Osteocyte (in vitro differentiated cells): ENCODE measurements around the gene NRN1L. TPM values are rescaled to one million over a fixed set of nuclear protein-coding genes. Genes with fewer than 3 reads are reported as not detected.

Source experiments
- DNase-seq: peaks from one replicate; pipeline ENCODE4 v3.0.0; 2021; ENCODE audit warnings: mixed read lengths; ENCODE audit not compliant: unreplicated experiment; ENCODE audit errors: extremely low spot score
- H3K27ac Mint-ChIP-seq: one replicate; pipeline ENCODE4 v1.8.0; 2021; ENCODE audit warnings: mild to moderate bottlenecking, mixed read lengths; ENCODE audit not compliant: unreplicated experiment
- H3K27me3 Mint-ChIP-seq: one replicate; pipeline ENCODE4 v1.8.0; 2021; ENCODE audit warnings: mixed read lengths; ENCODE audit not compliant: unreplicated experiment
- H3K36me3 Mint-ChIP-seq: one replicate; pipeline ENCODE4 v1.8.0; 2021; ENCODE audit warnings: mixed read lengths; ENCODE audit not compliant: unreplicated experiment
- H3K4me1 Mint-ChIP-seq: one replicate; pipeline ENCODE4 v1.8.0; 2021; ENCODE audit warnings: mixed read lengths; ENCODE audit not compliant: unreplicated experiment
- H3K4me3 Mint-ChIP-seq: one replicate; pipeline ENCODE4 v1.8.0; 2021; ENCODE audit warnings: mild to moderate bottlenecking, moderate library complexity, mixed read lengths; ENCODE audit not compliant: unreplicated experiment
- H3K9me3 Mint-ChIP-seq: one replicate; pipeline ENCODE4 v1.8.0; 2021; ENCODE audit warnings: mixed read lengths; ENCODE audit not compliant: unreplicated experiment
- CTCF ChIP-seq: fragments of 200-600 bp; sonication (generic); IDR thresholded peaks from 2 replicates; pipeline ENCODE4 v1.5.0; 2021; ENCODE audit warnings: antibody characterized with exemption, mild to moderate bottlenecking, moderate library complexity
- total RNA-seq: library from RNA; stranded (reverse); gene quantifications from 2 replicates; pipeline ENCODE4 v1.2.1, GENCODE V29; 2021

NRN1L gene
- total RNA-seq, 1 donor from 2014 or later: 1.5 TPM

DNA sequence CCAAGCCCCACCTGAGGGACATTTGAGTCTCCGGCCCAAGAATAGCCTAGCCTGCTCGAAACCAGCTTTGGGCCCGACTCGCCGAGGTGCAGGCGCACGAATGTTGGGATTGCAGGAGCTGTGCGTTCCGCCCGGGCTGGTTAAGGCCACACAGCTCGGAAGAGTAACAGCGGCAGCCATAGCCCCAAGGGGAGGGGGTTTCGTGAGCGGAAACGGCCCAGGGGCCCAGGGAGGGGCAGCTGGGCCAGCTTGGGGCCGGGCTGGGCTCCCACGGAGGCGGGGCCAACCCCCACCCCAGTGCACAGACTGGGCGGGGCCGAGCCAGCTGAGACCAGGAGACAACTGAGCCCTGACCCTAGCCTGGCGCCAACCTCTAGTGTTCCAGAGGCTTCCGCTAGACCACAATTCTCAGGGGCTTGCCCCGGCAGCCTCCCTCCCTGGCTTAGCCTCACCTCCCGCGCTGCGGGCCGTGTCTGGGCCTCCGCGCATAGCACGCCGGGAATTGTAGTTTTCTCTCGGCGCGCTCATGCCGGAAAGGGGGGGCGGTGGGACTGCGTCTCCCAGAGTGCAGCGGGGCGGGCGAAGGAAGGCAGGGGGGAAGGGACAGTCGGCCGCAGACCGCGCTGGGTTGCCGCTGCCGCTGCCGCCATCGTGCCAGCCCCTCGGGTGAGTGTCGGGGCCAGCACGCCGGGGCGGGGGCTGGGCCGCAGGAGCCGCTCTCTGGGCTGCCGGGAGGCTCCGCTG, 38.2 kb upstream of the NRN1L start, which contains the start of gene NUTF2:
Gene NUTF2, plus strand, starts transcription at position 614 of the 744 bp plus-strand sequence. CDS start 18,198 bp downstream, outside the sequence.
- no peak for TF ChIP-seq CTCF
- peak within 1 kb of the TSS; percentile 96 for H3K27ac Mint-ChIP-seq
- no peaks in the 10 kb centered on the region for H3K9me3 Mint-ChIP-seq
- no peaks in the 10 kb centered on the region for H3K36me3 Mint-ChIP-seq
- H3K4me1 Mint-ChIP-seq: peaks cover 52% of the 10 kb centered on the region
- peak within 1 kb of the TSS; percentile 90 for H3K4me3 Mint-ChIP-seq
- peak; percentile 98 for DNase-seq
- H3K27me3 Mint-ChIP-seq: no peaks in the 10 kb centered on the region

DNA sequence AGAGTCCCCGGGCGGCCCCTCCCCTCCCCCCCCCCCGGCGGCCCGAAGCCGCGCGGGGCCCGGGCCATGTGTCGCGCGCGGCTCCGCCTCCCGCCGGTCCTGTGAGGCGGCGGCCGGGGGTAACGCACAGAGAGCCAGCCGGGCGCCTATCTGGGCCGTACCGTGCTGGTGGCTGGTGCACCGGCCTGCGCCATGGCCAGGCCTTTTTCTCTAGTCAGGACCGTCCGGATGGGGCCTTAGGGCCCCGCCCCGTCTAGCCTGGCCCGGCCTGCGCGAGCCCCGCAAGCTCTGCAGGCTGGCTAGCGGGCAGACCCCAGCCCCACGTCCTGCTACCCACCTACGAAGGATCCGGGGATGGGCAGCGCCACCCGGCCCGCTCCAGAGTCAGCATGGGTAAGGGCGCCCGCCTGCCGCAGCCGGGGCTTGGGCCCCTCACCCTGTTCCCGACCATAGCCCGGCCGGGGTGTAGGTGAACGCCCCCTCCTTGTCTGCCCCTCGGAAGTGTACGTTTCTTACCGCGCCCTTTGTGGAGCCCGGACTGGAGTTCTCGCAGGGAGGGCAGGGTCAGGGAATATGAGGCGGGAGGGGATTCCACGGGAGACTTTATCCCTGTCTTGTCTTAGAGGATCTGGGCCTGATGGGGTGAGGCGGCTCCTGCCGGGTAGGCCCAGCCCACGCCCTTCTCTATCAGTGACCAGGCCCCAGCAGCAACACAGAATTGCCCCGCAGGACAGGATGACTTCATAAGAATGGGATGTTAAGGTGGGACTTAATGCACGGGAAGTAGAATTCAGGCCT, 37.4 kb upstream of the NRN1L start, which contains the start of gene CENPT:
Gene CENPT, minus strand, starts transcription at position 630 of the 798 bp plus-strand sequence. CDS start 13,834 bp downstream, outside the sequence.
- H3K27ac Mint-ChIP-seq: peak within 1 kb of the TSS; percentile 96
- peaks cover 49% of the 10 kb centered on the region for H3K4me1 Mint-ChIP-seq
- no peak for TF ChIP-seq CTCF
- no peaks in the 10 kb centered on the region for H3K36me3 Mint-ChIP-seq
- H3K9me3 Mint-ChIP-seq: no peaks in the 10 kb centered on the region
- H3K27me3 Mint-ChIP-seq: no peaks in the 10 kb centered on the region
- no peak for DNase-seq
- H3K4me3 Mint-ChIP-seq: peak within 1 kb of the TSS; percentile 90

GRCh38 chr16:67848118-67848517, 36.6 kb upstream of the NRN1L start:
- peaks cover 45% of the 10 kb centered on the region for H3K4me1 Mint-ChIP-seq
- H3K4me3 Mint-ChIP-seq: peak overlapping the region; percentile 90
- H3K27me3 Mint-ChIP-seq: no peaks in the 10 kb centered on the region
- H3K27ac Mint-ChIP-seq: peak overlapping the region; percentile 83
- TF ChIP-seq CTCF: no peak
- no peak for DNase-seq
- no peaks in the 10 kb centered on the region for H3K9me3 Mint-ChIP-seq
- no peaks in the 10 kb centered on the region for H3K36me3 Mint-ChIP-seq

- H3K36me3 Mint-ChIP-seq: no peaks in the 10 kb centered on the region
- H3K4me3 Mint-ChIP-seq: no peak overlapping the region
- no peak for DNase-seq
- peaks cover 30% of the 10 kb centered on the region for H3K4me1 Mint-ChIP-seq
- no peaks in the 10 kb centered on the region for H3K9me3 Mint-ChIP-seq
- no peak overlapping the region for H3K27ac Mint-ChIP-seq
- no peaks in the 10 kb centered on the region for H3K27me3 Mint-ChIP-seq
- no peak for TF ChIP-seq CTCF
Observed at GRCh38 chr16:67853670-67854069, 31.0 kb upstream of the NRN1L start.

DNA sequence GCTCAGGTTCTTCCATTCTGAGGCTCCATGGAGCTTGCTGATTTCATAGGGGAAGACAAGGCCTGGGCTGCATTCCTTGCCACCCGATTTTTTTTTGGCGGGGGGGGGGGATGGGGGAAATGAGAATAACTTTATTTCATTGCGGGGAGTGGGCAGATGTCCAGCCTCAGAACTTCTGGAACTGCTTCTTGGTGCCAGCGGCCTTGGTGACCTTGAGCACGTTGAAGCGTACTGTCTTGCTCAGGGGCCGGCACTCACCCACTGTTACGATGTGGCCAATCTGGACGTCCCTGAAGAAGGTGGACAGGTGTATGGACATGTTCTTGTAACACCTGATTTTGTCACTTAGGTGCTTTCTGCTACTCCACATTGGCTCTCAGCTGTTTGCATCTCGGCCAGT, 28.9 kb upstream of the NRN1L start:
- Mint-ChIP-seq H3K4me3 (no peak overlapping the region), H3K27ac (peak overlapping the region; percentile 31), H3K27me3 (no peaks in the 10 kb centered on the region), H3K4me1 (peaks cover 28% of the 10 kb centered on the region), H3K36me3 (peaks cover 2% of the 10 kb centered on the region), H3K9me3 (no peaks in the 10 kb centered on the region)
- DNase-seq: no peak
- TF ChIP-seq CTCF: no peak
